Endothelial cell of umbilical vein (primary cell): Measurements from ENCODE around the gene RECQL5. TPM values are rescaled to one million over a fixed set of nuclear protein-coding genes. Genes with fewer than 3 reads are reported as not detected.

ENCODE experiments used
- BruUV-seq: library from RNA; stranded (reverse); fragments of 400-500 nt; replicated peaks from 2 replicates; lab custom pipeline; 2021; lab: Mats Ljungman, UMichigan
- CTCF ChIA-PET: fragments of 300-600, 350-600 bp; sonication (Branson Sonifier 250); formaldehyde crosslinking; loops from one replicate; lab custom pipeline; 2021; ENCODE audit warnings: antibody characterized with exemption, inconsistent platforms; lab: Charles Lee
- POLR2A ChIA-PET: fragments of 300-600, 350-600 bp; sonication (Branson Sonifier 250); formaldehyde crosslinking; loops from one replicate; lab custom pipeline; 2021; ENCODE audit warnings: antibody characterized with exemption, inconsistent platforms; lab: Charles Lee
- DNase-seq: peaks from one replicate; pipeline ENCODE4 v3.0.0-alpha.2; 2011; ENCODE audit warnings: low read depth, low spot score
- FAIRE-seq: peaks from 2 replicates; lab custom pipeline; 2011; peaks lifted over from hg19 to GRCh38; lab: Jason Lieb, UNC
- H2AFZ ChIP-seq: 2 replicates; pipeline ENCODE4 v1.6.0; 2012; ENCODE audit warnings: low read depth, low read length, control low read depth, inconsistent platforms
- H3K27ac ChIP-seq: 2 replicates; pipeline ENCODE4 v1.5.1; 2011; ENCODE audit warnings: low read depth, mild to moderate bottlenecking, control low read depth, low read length, moderate library complexity; ENCODE audit not compliant: insufficient read depth
- H3K27me3 ChIP-seq, 2 experiments: 2 replicates each; pipeline versions ENCODE4 v1.6.0 to v1.6.1; 2011; ENCODE audit warnings: low read length in 2 of 2, mixed read lengths in 1 of 2; ENCODE audit not compliant: control insufficient read depth in 2 of 2, insufficient read depth in 2 of 2
- H3K36me3 ChIP-seq, 2 experiments: 2 replicates in 1 of 2; 3 replicates in 1 of 2; pipeline ENCODE4 v1.5.1; 2011; ENCODE audit warnings: low read length in 2 of 2, mild to moderate bottlenecking in 1 of 2, moderate library complexity in 1 of 2; ENCODE audit not compliant: control insufficient read depth in 2 of 2, insufficient read depth in 2 of 2; ENCODE audit errors: extremely low read depth in 1 of 2
- H3K4me1 ChIP-seq: 3 replicates; pipeline ENCODE4 v1.5.1; 2011; ENCODE audit warnings: mild to moderate bottlenecking, low read length; ENCODE audit not compliant: control insufficient read depth, insufficient read depth; ENCODE audit errors: extremely low read depth
- H3K4me2 ChIP-seq: 2 replicates; pipeline ENCODE4 v1.6.1; 2011; ENCODE audit warnings: low read length, control low read depth, mixed read lengths; ENCODE audit not compliant: insufficient read depth
- H3K4me3 ChIP-seq, 3 experiments: fragments of 200-600 bp in 1 of 3; sonication (generic), shearing (Covaris generic) in 1 of 3; replicated peaks in 1 of 3; 2 replicates each; pipeline ENCODE4 v1.5.1; 2011 to 2016; ENCODE audit warnings: control low read depth in 3 of 3, low read length in 3 of 3, mild to moderate bottlenecking in 2 of 3, inconsistent platforms in 1 of 3, low read depth in 1 of 3, moderate library complexity in 1 of 3; ENCODE audit not compliant: insufficient read depth in 1 of 3
- H3K79me2 ChIP-seq: 2 replicates; pipeline ENCODE4 v1.6.0; 2012; ENCODE audit warnings: low read length, inconsistent platforms; ENCODE audit not compliant: control insufficient read depth, insufficient read depth
- H3K9ac ChIP-seq: replicated peaks from 2 replicates; pipeline ENCODE3; 2011; ENCODE audit warnings: low read length, control low read depth; ENCODE audit not compliant: insufficient read depth; ENCODE audit errors: extremely low read depth
- H3K9me1 ChIP-seq: replicated peaks from 3 replicates; pipeline ENCODE4 v1.6.0; 2011; ENCODE audit warnings: mild to moderate bottlenecking, low read length; ENCODE audit not compliant: control insufficient read depth, insufficient read depth; ENCODE audit errors: extremely low read depth
- H3K9me3 ChIP-seq: replicated peaks from 2 replicates; pipeline ENCODE4 v1.5.1; 2012; ENCODE audit warnings: low read length, inconsistent platforms; ENCODE audit not compliant: control insufficient read depth, insufficient read depth
- H4K20me1 ChIP-seq: replicated peaks from 2 replicates; pipeline ENCODE3; 2011; ENCODE audit warnings: mild to moderate bottlenecking, low read length; ENCODE audit not compliant: control insufficient read depth, insufficient read depth; ENCODE audit errors: extremely low read depth
- CTCF ChIP-seq, 2 donors: IDR thresholded peaks; 1 replicate in 1 of 2; 2 replicates in 1 of 2; pipeline ENCODE4 v1.5.1; 2011; ENCODE audit warnings: low read length in 2 of 2, mild to moderate bottlenecking in 2 of 2, moderate library complexity in 2 of 2, control low read depth in 1 of 2, inconsistent platforms in 1 of 2, low read depth in 1 of 2; ENCODE audit not compliant: insufficient read depth in 1 of 2; ENCODE audit errors: extremely low read depth in 1 of 2
- EZH2 ChIP-seq: IDR thresholded peaks from 2 replicates; pipeline ENCODE4 v1.6.1; 2012; ENCODE audit warnings: borderline replicate concordance, low read depth, mild to moderate bottlenecking, moderate library complexity, low read length, inconsistent platforms; ENCODE audit not compliant: severe bottlenecking
- FOS ChIP-seq: IDR thresholded peaks from 2 replicates; pipeline ENCODE4 v1.6.1; 2011; ENCODE audit warnings: mild to moderate bottlenecking, low read length, moderate library complexity, borderline replicate concordance; ENCODE audit not compliant: insufficient read depth
- GATA2 ChIP-seq: IDR thresholded peaks from 2 replicates; pipeline ENCODE4 v1.7.0; 2011; ENCODE audit warnings: low read depth, mild to moderate bottlenecking, moderate library complexity, mixed read lengths, low read length; ENCODE audit not compliant: insufficient read length, insufficient read depth
- JUN ChIP-seq: IDR thresholded peaks from 2 replicates; pipeline ENCODE4 v1.6.1; 2011; ENCODE audit warnings: borderline replicate concordance, low read depth; ENCODE audit not compliant: insufficient read length, insufficient read depth
- MAX ChIP-seq: IDR thresholded peaks from 2 replicates; pipeline ENCODE4 v1.6.1; 2011; ENCODE audit not compliant: insufficient read depth, insufficient read length
- MYC ChIP-seq: IDR thresholded peaks from one replicate; pipeline ENCODE4 v1.6.1; 2011; ENCODE audit warnings: mild to moderate bottlenecking, low read depth, low read length
- POLR2A ChIP-seq: IDR thresholded peaks from 2 replicates; pipeline ENCODE4 v1.6.1; 2012; ENCODE audit warnings: low read depth, mild to moderate bottlenecking, control low read depth, low read length
- POLR2AphosphoS5 ChIP-seq: IDR thresholded peaks from 2 replicates; pipeline ENCODE4 v1.6.1; 2012; ENCODE audit warnings: low read depth, mild to moderate bottlenecking, control low read depth, low read length, moderate library complexity; ENCODE audit not compliant: insufficient read depth
- dilution Hi-C: fragments of 300-500 bp; cut with MboI; formaldehyde crosslinking; loops from one replicate; pipeline ENCODE4 v1.15.0; 2019; ENCODE audit warnings: low sequenced_read_pairs; ENCODE audit not compliant: extremely low pct_ligation_motif_present
- intact Hi-C: fragments of 100-400 bp; cut with micrococcal nuclease; formaldehyde crosslinking; loops from one replicate; pipeline ENCODE4 v1.10.0; 2022
- polyA plus RNA-seq, 4 experiments: library from polyadenylated mRNA; depleted of rRNA in 3 of 4; stranded (reverse) in 3 of 4; unstranded in 1 of 4; fragments of >200 nt; gene quantifications; 2 replicates each; pipeline versions ENCODE4 v1.2.1 to v1.2.3, GENCODE V29; 2011 to 2012; ENCODE audit warnings: missing spikeins in 1 of 4
- total RNA-seq: library from RNA; stranded (reverse); gene quantifications from 2 replicates; pipeline ENCODE4 v1.2.3, GENCODE V29; 2021

RECQL5 gene
- total and polyA plus RNA-seq, 2 donors (not counting 3 experiments of a cell fraction or from before 2014, with no cell fraction given), result 21.3 to 30.7 TPM

GRCh38 chr17:75642182-75642783 is 24.7 kb downstream of the RECQL5 start:
- intact Hi-C loops (no loop called here), dilution Hi-C loops (no loop called here)
- TF ChIP-seq EZH2, result no peak
- TF ChIP-seq GATA2, result no peak
- no peak for TF ChIP-seq MAX
- no peak for TF ChIP-seq FOS
- no peak for TF ChIP-seq MYC
- TF ChIP-seq POLR2A, result no peak
- TF ChIP-seq JUN, result no peak
- TF ChIP-seq CTCF (IDR thresholded peaks at IDR 0.05; ENCODE audit: extremely low read depth in 1 of 2, insufficient read depth in 1 of 2, low read depth in 1 of 2, low read length in 2 of 2), result no peak
- TF ChIP-seq POLR2AphosphoS5, result no peak
- ChIA-PET POLR2A (interaction anchor here (1.2 kb wide), 1 partner anchor 9 kb away, joined by 3 read pairs; the partner anchor contains the start of gene SMIM5), CTCF (interaction anchor here (1.5 to 19.2 kb wide), 5 partner anchors 7 to 106 kb away, joined by 3 to 446 read pairs (median 14); partner anchors contain the start of gene SMIM5)
- Histone ChIP-seq H3K9me1 (no peaks in the 10 kb centered on the region), H3K4me2 (no peak overlapping the region), H3K79me2 (no peaks in the 10 kb centered on the region), H3K9ac (no peak overlapping the region), H3K4me1 (peaks cover 16% of the 10 kb centered on the region), H2AFZ (no peak overlapping the region), H4K20me1 (no peaks in the 10 kb centered on the region), H3K36me3 (peaks cover 0 to 3% of the 10 kb centered on the region in 2 experiments), H3K9me3 (no peaks in the 10 kb centered on the region), H3K4me3 (no peak overlapping the region), H3K27me3 (no peaks in the 10 kb centered on the region), H3K27ac (no peak overlapping the region)
- FAIRE-seq (peak; percentile 28), DNase-seq (no peak)
- BruUV-seq, result no TSS peak
